ENCODE measurements around the gene JARID2. TPM values are rescaled to one million over a fixed set of nuclear protein-coding genes. Genes with fewer than 3 reads are reported as not detected.

Gene JARID2
- total and polyA plus RNA-seq, 9 of the 15 experiments (the other 6 are each of a cell fraction or from before 2014, with no cell fraction given), result 5.0 to 29.0 (median 15.6) TPM

- CTCF ChIA-PET (ENCODE audit: low intra/inter-chr PET ratio), result interaction anchor here (0.6 kb wide), 1 partner anchor 143 kb away, joined by 3 read pairs; no protein-coding TSS in a partner anchor
- H3K4me3 ChIP-seq, result no peak overlapping the region
- no peaks in the 10 kb centered on the region for H3K27me3 ChIP-seq (ENCODE audit: control insufficient read depth in 2 of 2, insufficient read depth in 2 of 2, low read length in 2 of 2)
- in situ Hi-C loops (cut with MboI), result no loop called here
- FAIRE-seq (no peak), ATAC-seq (no peak), DNase-seq (ENCODE audit: extremely low read depth in 1 of 4, low spot score in 3 of 4) (no peak)
- BruUV-seq (replicated peaks), result no TSS peak
- POLR2A ChIA-PET, result interaction anchor here (0.9 to 8.6 kb wide), 4 partner anchors 8 to 28 kb away, joined by 3 to 65 read pairs (median 4); no protein-coding TSS in a partner anchor
- H2AFZ ChIP-seq (ENCODE audit: low read depth, low read length), result no peak overlapping the region
- peaks cover 5 to 26% of the 10 kb centered on the region in 2 experiments; a peak in 3 of 5 replicates for H3K4me1 ChIP-seq (replicated peaks in 1 of 2; ENCODE audit: control insufficient read depth in 2 of 2, insufficient read depth in 2 of 2, low read length in 2 of 2)
- no peaks in the 10 kb centered on the region for H3K9me1 ChIP-seq (ENCODE audit: control insufficient read depth, insufficient read depth, low read length)
- 57% methylated on average over 5 of the region's 5 CpGs for WGBS (ENCODE audit: insufficient coverage, low coverage, missing lambda C conversion rate)
- peaks cover 90% of the 10 kb centered on the region for H3K79me2 ChIP-seq (ENCODE audit: control insufficient read depth, insufficient read depth, low read length)
- no peak overlapping the region for H3K27ac ChIP-seq (ENCODE audit: extremely low read depth, low read depth, low read length)
- no peak overlapping the region for H3K9ac ChIP-seq (ENCODE audit: insufficient read depth in 1 of 2, low read depth in 2 of 2, low read length in 2 of 2)
- intact Hi-C loops (cut with micrococcal nuclease), result no loop called here
- peaks cover 42% of the 10 kb centered on the region for H4K20me1 ChIP-seq (replicated peaks; ENCODE audit: control insufficient read depth, insufficient read depth, low read length)
- H3K9me3 ChIP-seq (replicated peaks; ENCODE audit: control insufficient read depth, insufficient read depth, low read depth, low read length), result no peaks in the 10 kb centered on the region
- H3K4me2 ChIP-seq (ENCODE audit: insufficient read depth, low read length), result no peak overlapping the region
- H3K36me3 ChIP-seq (ENCODE audit: control insufficient read depth, insufficient read depth, low read length), result 0 out of 3 replicates have a peak, but pooled peaks cover 4% of the 10 kb centered on the region
- no peak for TF ChIP-seq NCOA6 (IDR thresholded peaks at IDR 0.05)
- no peak for TF ChIP-seq ZNF143 (CRISPR knock-in tag; IDR thresholded peaks at IDR 0.05)
- no peak for TF ChIP-seq LCOR (CRISPR knock-in tag; IDR thresholded peaks at IDR 0.05)
- no peak for TF ChIP-seq ZNF239 (CRISPR knock-in tag; IDR thresholded peaks at IDR 0.05)
- TF ChIP-seq MGA (IDR thresholded peaks at IDR 0.05), result no peak
- no peak for TF ChIP-seq PHB2 (IDR thresholded peaks at IDR 0.05; ENCODE audit: low read depth)
- no peak for TF ChIP-seq PHF21A (IDR thresholded peaks at IDR 0.05; ENCODE audit: borderline replicate concordance, low read depth)
- TF ChIP-seq L3MBTL2 (IDR thresholded peaks at IDR 0.05), result no peak
- TF ChIP-seq SMC3 (conservative IDR thresholded peaks at IDR 0.05; ENCODE audit: insufficient read depth, low read depth, low read length), result no peak
- TF ChIP-seq CEBPG (CRISPR knock-in tag; IDR thresholded peaks at IDR 0.05), result no peak
- no peak for TF ChIP-seq CEBPG (tag; conservative IDR thresholded peaks at IDR 0.05 in 1 of 2, IDR thresholded peaks at IDR 0.05 in 1 of 2)
- no peak for TF ChIP-seq SRSF1 (IDR thresholded peaks at IDR 0.05; ENCODE audit: low read depth, low read length)
- TF ChIP-seq EGR1 (conservative IDR thresholded peaks at IDR 0.05), result no peak
These were observed 33.3 kb downstream of the JARID2 start for GRCh38 chr6:15279047-15279661.

Measured in K562 (cell line).